SH-SY5Y (cell line): ENCODE measurements around the gene TEKT3.

Experiments
- GATA2 ChIP-seq: IDR thresholded peaks from 2 replicates; pipeline ENCODE4 v1.6.1; 2011; ENCODE audit warnings: mild to moderate bottlenecking, low read depth, low read length
- GATA3 ChIP-seq: IDR thresholded peaks from 2 replicates; pipeline ENCODE4 v1.6.1; 2011; ENCODE audit warnings: low read depth, mild to moderate bottlenecking, low read length, moderate library complexity

TEKT3 gene

GRCh38 chr17:15323131-15323530, 18.3 kb downstream of the TEKT3 start:
- TF ChIP-seq GATA3: no peak
- TF ChIP-seq GATA2: no peak

- TF ChIP-seq GATA3 (no peak), GATA2 (no peak)
Measured at GRCh38 chr17:15321556-15322251, 19.7 kb downstream of the TEKT3 start.

- TF ChIP-seq GATA3 (no peak), GATA2 (no peak)
Measured at GRCh38 chr17:15319452-15320010, 21.9 kb downstream of the TEKT3 start.

GRCh38 chr17:15311996-15312395, 29.4 kb downstream of the TEKT3 start:
- TF ChIP-seq GATA3 (no peak), GATA2 (no peak)

- no peak for TF ChIP-seq GATA2
- no peak for TF ChIP-seq GATA3
Measured at GRCh38 chr17:15309793-15310192, 31.6 kb downstream of the TEKT3 start.

- no peak for TF ChIP-seq GATA3
- no peak for TF ChIP-seq GATA2
Measured at GRCh38 chr17:15309236-15309635, 32.2 kb downstream of the TEKT3 start.

- TF ChIP-seq GATA2 (no peak), GATA3 (no peak)
Measured at GRCh38 chr17:15308758-15309157, 32.6 kb downstream of the TEKT3 start.

- TF ChIP-seq GATA2 (no peak), GATA3 (no peak)
Measured at GRCh38 chr17:15307710-15308111, 33.7 kb downstream of the TEKT3 start.

- no peak for TF ChIP-seq GATA3
- no peak for TF ChIP-seq GATA2
Measured at GRCh38 chr17:15303851-15304250, 37.5 kb downstream of the TEKT3 start.

- TF ChIP-seq GATA3 (no peak), GATA2 (no peak)
Measured at GRCh38 chr17:15303268-15303667, 38.1 kb downstream of the TEKT3 start.

- no peak for TF ChIP-seq GATA3
- TF ChIP-seq GATA2: no peak
Measured at GRCh38 chr17:15301845-15302244, 39.6 kb downstream of the TEKT3 start.

GRCh38 chr17:15298176-15298575, 43.2 kb downstream of the TEKT3 start:
- TF ChIP-seq GATA2 (no peak), GATA3 (no peak)

GRCh38 chr17:15293558-15293957, 47.8 kb downstream of the TEKT3 start:
- TF ChIP-seq GATA3: peak; percentile 67
- peak; percentile 88 for TF ChIP-seq GATA2

GRCh38 chr17:15291674-15292361, 49.6 kb downstream of the TEKT3 start:
- TF ChIP-seq GATA3 (no peak), GATA2 (no peak)

GRCh38 chr17:15290605-15291004, 50.8 kb downstream of the TEKT3 start:
- TF ChIP-seq GATA2 (no peak), GATA3 (no peak)
